Cardiac fibroblast (primary cell): ENCODE results near the gene SOX4.
A peak's percentile ranks its signal among the peaks of the same experiment; 100 is the strongest.

Experiments used
- DNase-seq, 2 donors: peaks; one replicate each; pipeline versions ENCODE4 v3.0.0 to v3.0.0-alpha.2; 2010; ENCODE audit warnings: low read depth in 2 of 2
- H3K4me3 ChIP-seq, 2 donors: replicated peaks in 1 of 2; 1 replicate in 1 of 2; 2 replicates in 1 of 2; pipeline ENCODE4 v1.5.1; 2011; ENCODE audit warnings: low read depth in 2 of 2, low read length in 2 of 2, mild to moderate bottlenecking in 2 of 2, moderate library complexity in 1 of 2
- TF ChIP-seq, protein P1 (sequence below): IDR thresholded peaks from one replicate; pipeline ENCODE4 v1.5.1; 2011; ENCODE audit warnings: low read depth, mild to moderate bottlenecking, low read length, inconsistent platforms

The SOX4 gene

DNA sequence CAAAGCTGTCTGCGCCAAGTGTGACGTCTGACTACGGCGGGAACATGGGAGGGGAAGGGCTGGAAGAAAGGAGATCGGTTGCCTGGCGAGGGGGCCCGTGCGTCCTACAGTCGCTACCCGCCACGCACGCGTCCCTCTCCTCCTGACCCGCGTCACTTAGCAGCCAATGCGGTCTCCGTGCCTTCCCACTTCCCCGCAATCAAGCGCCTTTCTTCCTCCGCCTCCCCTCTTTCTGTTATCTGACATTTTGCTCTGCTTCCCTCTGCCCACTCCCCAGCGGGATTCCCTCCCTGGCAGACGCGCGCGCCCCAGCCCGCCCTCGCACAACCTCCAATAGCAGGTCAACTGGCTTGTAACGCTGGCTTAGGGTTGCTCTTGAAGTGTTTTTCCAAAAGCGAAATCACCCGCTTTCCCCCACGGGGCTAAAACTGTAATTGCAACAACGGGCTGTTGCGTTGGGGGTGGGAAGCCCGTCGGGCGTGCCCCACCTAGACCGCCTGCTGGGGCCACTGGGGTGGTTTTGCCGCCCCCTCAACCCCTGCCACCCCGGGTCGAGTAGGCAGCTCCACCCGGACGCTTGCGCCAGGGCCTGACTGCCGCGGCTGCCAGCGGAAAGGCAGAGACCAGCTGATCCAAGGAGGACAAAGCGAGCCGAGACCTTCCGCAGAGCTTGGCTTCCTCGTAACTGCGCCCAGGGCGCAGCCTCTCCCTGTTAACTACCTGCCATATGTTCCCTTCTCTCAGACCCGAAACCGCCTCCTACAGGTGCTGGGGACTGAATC, 6.2 kb upstream of the SOX4 start:
- TF ChIP-seq, protein P1, sequence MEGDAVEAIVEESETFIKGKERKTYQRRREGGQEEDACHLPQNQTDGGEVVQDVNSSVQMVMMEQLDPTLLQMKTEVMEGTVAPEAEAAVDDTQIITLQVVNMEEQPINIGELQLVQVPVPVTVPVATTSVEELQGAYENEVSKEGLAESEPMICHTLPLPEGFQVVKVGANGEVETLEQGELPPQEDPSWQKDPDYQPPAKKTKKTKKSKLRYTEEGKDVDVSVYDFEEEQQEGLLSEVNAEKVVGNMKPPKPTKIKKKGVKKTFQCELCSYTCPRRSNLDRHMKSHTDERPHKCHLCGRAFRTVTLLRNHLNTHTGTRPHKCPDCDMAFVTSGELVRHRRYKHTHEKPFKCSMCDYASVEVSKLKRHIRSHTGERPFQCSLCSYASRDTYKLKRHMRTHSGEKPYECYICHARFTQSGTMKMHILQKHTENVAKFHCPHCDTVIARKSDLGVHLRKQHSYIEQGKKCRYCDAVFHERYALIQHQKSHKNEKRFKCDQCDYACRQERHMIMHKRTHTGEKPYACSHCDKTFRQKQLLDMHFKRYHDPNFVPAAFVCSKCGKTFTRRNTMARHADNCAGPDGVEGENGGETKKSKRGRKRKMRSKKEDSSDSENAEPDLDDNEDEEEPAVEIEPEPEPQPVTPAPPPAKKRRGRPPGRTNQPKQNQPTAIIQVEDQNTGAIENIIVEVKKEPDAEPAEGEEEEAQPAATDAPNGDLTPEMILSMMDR, result peak; percentile 36
- peak; percentile 78 to 82 for DNase-seq
- H3K4me3 ChIP-seq, result peak overlapping the region; percentile 67 to 72

DNA sequence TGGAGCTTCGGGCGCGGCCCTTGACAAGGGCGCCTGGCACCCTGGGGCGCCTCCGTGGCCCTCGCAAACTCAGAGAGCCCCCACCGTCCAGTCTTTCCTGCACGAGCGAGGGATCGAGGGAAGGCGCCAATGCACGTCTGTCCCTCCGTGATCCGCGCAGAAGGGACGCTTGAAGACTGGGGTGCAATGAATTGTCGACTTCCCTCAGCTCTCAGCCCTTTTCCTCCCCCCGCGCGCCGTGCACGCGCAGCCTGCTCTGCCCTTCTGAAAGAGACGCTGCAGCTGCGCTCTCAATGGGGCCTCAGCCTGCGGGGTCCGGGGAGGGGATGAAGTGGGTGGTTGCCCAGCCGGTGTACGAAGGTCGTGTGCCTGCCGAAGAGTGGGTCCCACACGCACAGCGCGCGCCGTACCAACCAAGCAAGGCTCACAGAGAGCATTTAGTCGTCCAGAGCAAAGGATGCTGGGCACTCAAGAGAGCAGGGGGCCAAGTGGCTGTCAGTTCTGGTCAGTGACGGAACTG, 5.5 kb upstream of the SOX4 start:
- TF ChIP-seq, protein P1, result no peak
- DNase-seq, result peak; percentile 63 to 67
- peak overlapping the region; percentile 67 to 72 for H3K4me3 ChIP-seq

- H3K4me3 ChIP-seq, result peak overlapping the region; percentile 67 to 72
- peak; percentile 92 to 93 for DNase-seq
- TF ChIP-seq, protein P1, result no peak
Measured at GRCh38 chr6:21588481-21589351, 4.8 kb upstream of the SOX4 start.

DNA sequence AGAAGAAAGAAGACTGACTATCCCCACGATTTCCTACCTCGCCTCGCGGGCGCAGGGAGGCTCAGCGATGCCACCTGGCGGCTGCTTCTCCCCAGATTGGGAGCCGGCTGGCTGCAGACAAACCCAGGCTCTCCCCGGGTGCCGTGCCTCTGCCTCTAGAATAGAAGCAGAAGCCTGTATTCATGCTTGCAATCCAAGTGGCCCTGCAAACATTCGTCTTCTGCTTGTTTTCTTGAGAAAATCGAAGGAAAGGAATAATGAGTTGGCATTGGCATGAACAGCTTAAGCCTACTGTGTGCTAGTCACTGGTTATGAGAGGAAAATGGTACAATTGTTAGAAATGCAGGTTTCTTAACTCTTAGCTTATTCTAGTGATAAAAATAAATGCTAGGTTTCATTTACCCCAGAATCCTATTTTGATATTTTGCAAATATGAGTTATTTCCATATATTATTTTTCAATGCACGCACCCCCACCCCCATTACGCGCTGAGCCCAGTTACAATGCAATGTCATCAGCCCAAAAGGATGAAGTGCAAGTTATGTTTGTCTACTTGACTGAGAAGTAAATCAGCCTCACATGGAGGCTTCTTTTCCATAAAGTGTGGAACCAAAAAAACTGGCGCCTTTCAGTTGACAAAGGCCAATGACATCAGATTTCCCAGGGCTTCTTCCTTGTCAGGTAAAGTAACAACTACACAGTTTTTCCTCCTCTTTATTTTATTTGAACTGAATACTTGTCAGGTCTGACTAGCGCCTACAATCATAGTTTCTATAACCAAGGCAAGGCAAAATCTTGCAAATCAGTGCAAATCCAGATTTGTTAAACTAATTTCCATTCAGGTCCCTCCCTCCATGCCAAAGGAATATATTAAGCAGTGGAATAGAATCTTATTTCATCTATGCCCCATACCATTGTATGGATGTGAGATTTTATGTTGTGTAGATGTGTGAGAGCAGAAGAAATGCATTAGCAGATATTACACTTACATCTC, 3.9 kb upstream of the SOX4 start:
- peak overlapping the region; percentile 67 to 72 for H3K4me3 ChIP-seq
- TF ChIP-seq, protein P1, result peak; percentile 94
- peak; percentile 86 to 88 for DNase-seq

GRCh38 chr6:21590346-21590745, 3.2 kb upstream of the SOX4 start:
- TF ChIP-seq, protein P1, result peak; percentile 3

GRCh38 chr6:21591446-21591845, 2.1 kb upstream of the SOX4 start:
- no peak overlapping the region for H3K4me3 ChIP-seq
- DNase-seq, result no peak
- TF ChIP-seq, protein P1, result no peak

More at GRCh38 chr6:21590346-21590745, 3.2 kb upstream of the SOX4 start:
- no peak overlapping the region for H3K4me3 ChIP-seq
- peak in 1 of 2 donors; percentile 42 for DNase-seq
